GM23338 (cell line): ENCODE results near the gene FLYWCH1. TPM values are rescaled to one million over a fixed set of nuclear protein-coding genes. Genes with fewer than 3 reads are reported as not detected.

Source experiments
- ATAC-seq: fragments of 200-7000 bp; cut with Tn5 transposase; 3 replicates; pipeline ENCODE4 v1.9.1; 2020
- DNase-seq: peaks from one replicate; pipeline ENCODE4 v3.0.0-alpha.2; 2015; ENCODE audit warnings: low spot score
- H2AFZ ChIP-seq: fragments of 200-600 bp; sonication (generic); 2 replicates; pipeline ENCODE4 v1.8.0; 2016; ENCODE audit warnings: antibody characterized with exemption, mild to moderate bottlenecking, moderate library complexity
- H3F3A ChIP-seq: fragments of 200-600 bp; sonication (generic); replicated peaks from 2 replicates; pipeline ENCODE4 v1.8.0; 2017; ENCODE audit warnings: antibody characterized with exemption, mixed run types, low read depth
- H3K27ac ChIP-seq: fragments of 200-600 bp; sonication (generic); 2 replicates; pipeline ENCODE4 v1.6.1; 2016; ENCODE audit warnings: low read depth
- H3K27me3 ChIP-seq: fragments of 200-600 bp; sonication (generic); 2 replicates; pipeline ENCODE4 v1.8.0; 2016; ENCODE audit warnings: mild to moderate bottlenecking, mixed run types, moderate library complexity; ENCODE audit not compliant: insufficient read depth
- H3K36me3 ChIP-seq: fragments of 200-600 bp; sonication (generic); 2 replicates; pipeline ENCODE4 v1.8.0; 2016; ENCODE audit warnings: mild to moderate bottlenecking; ENCODE audit not compliant: insufficient read depth
- H3K4me1 ChIP-seq: fragments of 200-600 bp; sonication (generic); 2 replicates; pipeline ENCODE4 v1.8.0; 2016; ENCODE audit warnings: mild to moderate bottlenecking, moderate library complexity; ENCODE audit not compliant: insufficient read depth
- H3K4me2 ChIP-seq: fragments of 200-600 bp; sonication (generic); 2 replicates; pipeline ENCODE4 v1.7.1; 2017; ENCODE audit warnings: mixed run types
- H3K4me3 ChIP-seq: fragments of 200-600 bp; sonication (generic); 2 replicates; pipeline ENCODE4 v1.6.1; 2016; ENCODE audit warnings: mixed run types
- H3K79me2 ChIP-seq: fragments of 200-600 bp; sonication (generic); replicated peaks from 2 replicates; pipeline ENCODE4 v1.8.0; 2017; ENCODE audit warnings: mild to moderate bottlenecking; ENCODE audit not compliant: insufficient read depth
- H3K9me2 ChIP-seq: fragments of 200-600 bp; sonication (generic); 2 replicates; pipeline ENCODE4 v1.8.0; 2017; ENCODE audit not compliant: insufficient read depth
- H4K20me1 ChIP-seq: fragments of 200-600 bp; sonication (generic); replicated peaks from 2 replicates; pipeline ENCODE4 v1.8.0; 2017; ENCODE audit warnings: mild to moderate bottlenecking; ENCODE audit not compliant: insufficient read depth
- H3K27ac Mint-ChIP-seq: 2 replicates; pipeline ENCODE4 v1.8.0; 2020; ENCODE audit warnings: inconsistent platforms, mild to moderate bottlenecking, moderate library complexity, mixed read lengths
- H3K27me3 Mint-ChIP-seq: 3 replicates; pipeline ENCODE4 v1.8.0; 2022; ENCODE audit warnings: low read depth, mild to moderate bottlenecking, moderate library complexity, mixed read lengths, inconsistent platforms; ENCODE audit not compliant: insufficient read depth, poor library complexity
- H3K36me3 Mint-ChIP-seq: 3 replicates; pipeline ENCODE4 v1.8.0; 2021; ENCODE audit warnings: low read depth, mild to moderate bottlenecking, inconsistent platforms, moderate library complexity, mixed read lengths
- H3K4me1 Mint-ChIP-seq: 3 replicates; pipeline ENCODE4 v1.8.0; 2020; ENCODE audit warnings: mild to moderate bottlenecking, inconsistent platforms, mixed read lengths
- H3K4me3 Mint-ChIP-seq: 3 replicates; pipeline ENCODE4 v1.8.0; 2021; ENCODE audit warnings: moderate library complexity, mild to moderate bottlenecking, inconsistent platforms, mixed read lengths
- H3K9me3 Mint-ChIP-seq: 3 replicates; pipeline ENCODE4 v1.8.0; 2020; ENCODE audit warnings: moderate library complexity, mild to moderate bottlenecking, inconsistent platforms, mixed read lengths
- CREB1 ChIP-seq: fragments of 250-450 bp; sonication (Bioruptor Pico); IDR thresholded peaks from 2 replicates; pipeline ENCODE4 v1.5.0; 2020; ENCODE audit warnings: low read depth, mild to moderate bottlenecking, moderate library complexity
- EZH2 ChIP-seq: fragments of 200-600 bp; sonication (generic); IDR thresholded peaks from one replicate; pipeline ENCODE4 v1.8.0; 2017; ENCODE audit warnings: antibody characterized with exemption, mild to moderate bottlenecking, low read depth; ENCODE audit not compliant: unreplicated experiment
- EZH2phosphoT487 ChIP-seq: fragments of 200-600 bp; sonication (generic); IDR thresholded peaks from one replicate; pipeline ENCODE4 v1.8.1; 2018; ENCODE audit warnings: antibody characterized with exemption; ENCODE audit not compliant: unreplicated experiment
- JUNB ChIP-seq: IDR thresholded peaks from one replicate; pipeline ENCODE4 v1.6.1; 2016; ENCODE audit warnings: antibody characterized with exemption; ENCODE audit not compliant: unreplicated experiment
- NANOG ChIP-seq: IDR thresholded peaks from 2 replicates; pipeline ENCODE4 v1.6.1; 2016; ENCODE audit warnings: antibody characterized with exemption, borderline replicate concordance
- POLR2AphosphoS5 ChIP-seq: IDR thresholded peaks from 2 replicates; pipeline ENCODE4 v1.6.1; 2016; ENCODE audit warnings: antibody characterized with exemption, low read depth
- STAT1 ChIP-seq: IDR thresholded peaks from one replicate; pipeline ENCODE4 v1.6.1; 2016; ENCODE audit warnings: antibody characterized with exemption; ENCODE audit not compliant: unreplicated experiment
- ZNF114 ChIP-seq: fragments of 250-450 bp; sonication (Bioruptor Pico); IDR thresholded peaks from 2 replicates; pipeline ENCODE4 v1.5.0; 2020; ENCODE audit warnings: mild to moderate bottlenecking, moderate library complexity
- ZNF331 ChIP-seq: fragments of 250-450 bp; sonication (Bioruptor Pico); IDR thresholded peaks from 2 replicates; pipeline ENCODE4 v1.5.0; 2020; ENCODE audit warnings: low read depth, mild to moderate bottlenecking, moderate library complexity
- polyA plus RNA-seq: library from polyadenylated mRNA; unstranded; fragments of >200 nt; fragmentation: Nextera tagmentation; extraction: Ambion mirVana; gene quantifications from 2 replicates; pipeline ENCODE4 v1.2.1, GENCODE V29; 2016
- total RNA-seq: library from RNA; depleted of rRNA; stranded (reverse); fragments of >200 nt; shearing (Covaris generic); gene quantifications from 2 replicates; pipeline ENCODE4 v1.2.3, GENCODE V29; 2014
- TF ChIP-seq, protein P1 (sequence below), 2 experiments: fragments of 200-600 bp in 1 of 2; sonication (generic) in 1 of 2; conservative IDR thresholded peaks; 2 replicates each; pipeline versions ENCODE4 v1.5.1 to v1.6.1; 2016 to 2017; ENCODE audit warnings: antibody characterized with exemption in 2 of 2, low read depth in 2 of 2, mild to moderate bottlenecking in 2 of 2, moderate library complexity in 1 of 2
- TF ChIP-seq, protein P2 (sequence below): IDR thresholded peaks from 2 replicates; pipeline ENCODE4 v1.6.1; 2016; ENCODE audit warnings: antibody characterized with exemption
- TF ChIP-seq, protein P3 (sequence below): fragments of 250-450 bp; sonication (Bioruptor Pico); IDR thresholded peaks from 2 replicates; pipeline ENCODE4 v1.5.0; 2020; ENCODE audit warnings: mild to moderate bottlenecking, moderate library complexity
- TF ChIP-seq, protein P4 (sequence below): IDR thresholded peaks from one replicate; pipeline ENCODE4 v1.6.1; 2018; ENCODE audit warnings: antibody characterized with exemption; ENCODE audit not compliant: unreplicated experiment

The FLYWCH1 gene
- total and polyA plus RNA-seq, 2 experiments from 2014 or later: 6.0 to 29.3 TPM

DNA sequence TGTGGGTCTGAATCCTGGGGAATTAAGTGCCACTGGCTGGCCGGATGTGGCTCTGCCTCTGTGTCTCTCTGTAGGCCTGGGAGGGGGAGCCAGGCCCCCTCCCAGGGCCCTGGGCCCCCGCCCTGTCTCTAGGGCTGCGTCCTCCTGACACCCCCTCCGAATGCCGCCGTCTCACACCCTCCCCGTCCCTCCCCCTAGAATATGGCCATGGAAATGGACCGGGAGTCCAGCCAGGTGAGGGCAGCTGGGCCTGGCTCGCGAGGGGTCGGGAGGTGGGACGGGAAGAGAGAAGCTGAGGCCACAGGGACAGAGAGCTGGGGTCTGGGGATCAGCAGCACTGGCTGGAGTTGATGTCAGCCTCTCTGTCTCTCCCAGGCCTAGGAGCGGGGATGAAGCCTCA, 84.6 kb downstream of the FLYWCH1 start:
- H3K4me1 Mint-ChIP-seq: peaks cover 13% of the 10 kb centered on the region; the same call in 2 of the 3 replicates
- ATAC-seq: no peak
- no peaks in the 10 kb centered on the region for H3K36me3 Mint-ChIP-seq
- no peak overlapping the region for H3K4me2 ChIP-seq
- no peaks in the 10 kb centered on the region for H4K20me1 ChIP-seq
- H3F3A ChIP-seq: no peaks in the 10 kb centered on the region
- peaks cover 7% of the 10 kb centered on the region for H3K27me3 Mint-ChIP-seq
- no peaks in the 10 kb centered on the region for H3K79me2 ChIP-seq
- H3K4me3 Mint-ChIP-seq: no peak overlapping the region
- no peaks in the 10 kb centered on the region for H3K9me3 Mint-ChIP-seq
- H3K27me3 ChIP-seq: no peaks in the 10 kb centered on the region
- no peak for TF ChIP-seq EZH2
- TF ChIP-seq, protein P1, sequence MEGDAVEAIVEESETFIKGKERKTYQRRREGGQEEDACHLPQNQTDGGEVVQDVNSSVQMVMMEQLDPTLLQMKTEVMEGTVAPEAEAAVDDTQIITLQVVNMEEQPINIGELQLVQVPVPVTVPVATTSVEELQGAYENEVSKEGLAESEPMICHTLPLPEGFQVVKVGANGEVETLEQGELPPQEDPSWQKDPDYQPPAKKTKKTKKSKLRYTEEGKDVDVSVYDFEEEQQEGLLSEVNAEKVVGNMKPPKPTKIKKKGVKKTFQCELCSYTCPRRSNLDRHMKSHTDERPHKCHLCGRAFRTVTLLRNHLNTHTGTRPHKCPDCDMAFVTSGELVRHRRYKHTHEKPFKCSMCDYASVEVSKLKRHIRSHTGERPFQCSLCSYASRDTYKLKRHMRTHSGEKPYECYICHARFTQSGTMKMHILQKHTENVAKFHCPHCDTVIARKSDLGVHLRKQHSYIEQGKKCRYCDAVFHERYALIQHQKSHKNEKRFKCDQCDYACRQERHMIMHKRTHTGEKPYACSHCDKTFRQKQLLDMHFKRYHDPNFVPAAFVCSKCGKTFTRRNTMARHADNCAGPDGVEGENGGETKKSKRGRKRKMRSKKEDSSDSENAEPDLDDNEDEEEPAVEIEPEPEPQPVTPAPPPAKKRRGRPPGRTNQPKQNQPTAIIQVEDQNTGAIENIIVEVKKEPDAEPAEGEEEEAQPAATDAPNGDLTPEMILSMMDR (conservative IDR thresholded peaks at IDR 0.05; ENCODE audit: low read depth in 2 of 2): no peak
- no peak for TF ChIP-seq CREB1 (CRISPR knock-in tag)
- TF ChIP-seq ZNF331 (CRISPR knock-in tag): no peak
- TF ChIP-seq, protein P2, sequence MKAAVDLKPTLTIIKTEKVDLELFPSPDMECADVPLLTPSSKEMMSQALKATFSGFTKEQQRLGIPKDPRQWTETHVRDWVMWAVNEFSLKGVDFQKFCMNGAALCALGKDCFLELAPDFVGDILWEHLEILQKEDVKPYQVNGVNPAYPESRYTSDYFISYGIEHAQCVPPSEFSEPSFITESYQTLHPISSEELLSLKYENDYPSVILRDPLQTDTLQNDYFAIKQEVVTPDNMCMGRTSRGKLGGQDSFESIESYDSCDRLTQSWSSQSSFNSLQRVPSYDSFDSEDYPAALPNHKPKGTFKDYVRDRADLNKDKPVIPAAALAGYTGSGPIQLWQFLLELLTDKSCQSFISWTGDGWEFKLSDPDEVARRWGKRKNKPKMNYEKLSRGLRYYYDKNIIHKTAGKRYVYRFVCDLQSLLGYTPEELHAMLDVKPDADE: no peak
- TF ChIP-seq EZH2phosphoT487: no peak
- no peak for TF ChIP-seq ZNF114
- TF ChIP-seq, protein P3, sequence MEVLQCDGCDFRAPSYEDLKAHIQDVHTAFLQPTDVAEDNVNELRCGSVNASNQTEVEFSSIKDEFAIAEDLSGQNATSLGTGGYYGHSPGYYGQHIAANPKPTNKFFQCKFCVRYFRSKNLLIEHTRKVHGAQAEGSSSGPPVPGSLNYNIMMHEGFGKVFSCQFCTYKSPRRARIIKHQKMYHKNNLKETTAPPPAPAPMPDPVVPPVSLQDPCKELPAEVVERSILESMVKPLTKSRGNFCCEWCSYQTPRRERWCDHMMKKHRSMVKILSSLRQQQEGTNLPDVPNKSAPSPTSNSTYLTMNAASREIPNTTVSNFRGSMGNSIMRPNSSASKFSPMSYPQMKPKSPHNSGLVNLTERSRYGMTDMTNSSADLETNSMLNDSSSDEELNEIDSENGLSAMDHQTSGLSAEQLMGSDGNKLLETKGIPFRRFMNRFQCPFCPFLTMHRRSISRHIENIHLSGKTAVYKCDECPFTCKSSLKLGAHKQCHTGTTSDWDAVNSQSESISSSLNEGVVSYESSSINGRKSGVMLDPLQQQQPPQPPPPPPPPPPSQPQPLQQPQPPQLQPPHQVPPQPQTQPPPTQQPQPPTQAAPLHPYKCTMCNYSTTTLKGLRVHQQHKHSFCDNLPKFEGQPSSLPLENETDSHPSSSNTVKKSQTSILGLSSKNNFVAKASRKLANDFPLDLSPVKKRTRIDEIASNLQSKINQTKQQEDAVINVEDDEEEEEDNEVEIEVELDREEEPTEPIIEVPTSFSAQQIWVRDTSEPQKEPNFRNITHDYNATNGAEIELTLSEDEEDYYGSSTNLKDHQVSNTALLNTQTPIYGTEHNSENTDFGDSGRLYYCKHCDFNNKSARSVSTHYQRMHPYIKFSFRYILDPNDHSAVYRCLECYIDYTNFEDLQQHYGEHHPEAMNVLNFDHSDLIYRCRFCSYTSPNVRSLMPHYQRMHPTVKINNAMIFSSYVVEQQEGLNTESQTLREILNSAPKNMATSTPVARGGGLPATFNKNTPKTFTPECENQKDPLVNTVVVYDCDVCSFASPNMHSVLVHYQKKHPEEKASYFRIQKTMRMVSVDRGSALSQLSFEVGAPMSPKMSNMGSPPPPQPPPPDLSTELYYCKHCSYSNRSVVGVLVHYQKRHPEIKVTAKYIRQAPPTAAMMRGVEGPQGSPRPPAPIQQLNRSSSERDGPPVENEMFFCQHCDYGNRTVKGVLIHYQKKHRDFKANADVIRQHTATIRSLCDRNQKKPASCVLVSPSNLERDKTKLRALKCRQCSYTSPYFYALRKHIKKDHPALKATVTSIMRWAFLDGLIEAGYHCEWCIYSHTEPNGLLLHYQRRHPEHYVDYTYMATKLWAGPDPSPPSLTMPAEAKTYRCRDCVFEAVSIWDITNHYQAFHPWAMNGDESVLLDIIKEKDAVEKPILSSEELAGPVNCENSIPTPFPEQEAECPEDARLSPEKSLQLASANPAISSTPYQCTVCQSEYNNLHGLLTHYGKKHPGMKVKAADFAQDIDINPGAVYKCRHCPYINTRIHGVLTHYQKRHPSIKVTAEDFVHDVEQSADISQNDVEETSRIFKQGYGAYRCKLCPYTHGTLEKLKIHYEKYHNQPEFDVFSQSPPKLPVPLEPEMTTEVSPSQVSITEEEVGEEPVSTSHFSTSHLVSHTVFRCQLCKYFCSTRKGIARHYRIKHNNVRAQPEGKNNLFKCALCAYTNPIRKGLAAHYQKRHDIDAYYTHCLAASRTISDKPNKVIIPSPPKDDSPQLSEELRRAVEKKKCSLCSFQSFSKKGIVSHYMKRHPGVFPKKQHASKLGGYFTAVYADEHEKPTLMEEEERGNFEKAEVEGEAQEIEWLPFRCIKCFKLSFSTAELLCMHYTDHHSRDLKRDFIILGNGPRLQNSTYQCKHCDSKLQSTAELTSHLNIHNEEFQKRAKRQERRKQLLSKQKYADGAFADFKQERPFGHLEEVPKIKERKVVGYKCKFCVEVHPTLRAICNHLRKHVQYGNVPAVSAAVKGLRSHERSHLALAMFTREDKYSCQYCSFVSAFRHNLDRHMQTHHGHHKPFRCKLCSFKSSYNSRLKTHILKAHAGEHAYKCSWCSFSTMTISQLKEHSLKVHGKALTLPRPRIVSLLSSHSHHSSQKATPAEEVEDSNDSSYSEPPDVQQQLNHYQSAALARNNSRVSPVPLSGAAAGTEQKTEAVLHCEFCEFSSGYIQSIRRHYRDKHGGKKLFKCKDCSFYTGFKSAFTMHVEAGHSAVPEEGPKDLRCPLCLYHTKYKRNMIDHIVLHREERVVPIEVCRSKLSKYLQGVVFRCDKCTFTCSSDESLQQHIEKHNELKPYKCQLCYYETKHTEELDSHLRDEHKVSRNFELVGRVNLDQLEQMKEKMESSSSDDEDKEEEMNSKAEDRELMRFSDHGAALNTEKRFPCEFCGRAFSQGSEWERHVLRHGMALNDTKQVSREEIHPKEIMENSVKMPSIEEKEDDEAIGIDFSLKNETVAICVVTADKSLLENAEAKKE (CRISPR knock-in tag): no peak
- TF ChIP-seq STAT1: no peak
- no peak for TF ChIP-seq JUNB
- TF ChIP-seq POLR2AphosphoS5: no peak
- TF ChIP-seq NANOG: no peak
- TF ChIP-seq, protein P4, sequence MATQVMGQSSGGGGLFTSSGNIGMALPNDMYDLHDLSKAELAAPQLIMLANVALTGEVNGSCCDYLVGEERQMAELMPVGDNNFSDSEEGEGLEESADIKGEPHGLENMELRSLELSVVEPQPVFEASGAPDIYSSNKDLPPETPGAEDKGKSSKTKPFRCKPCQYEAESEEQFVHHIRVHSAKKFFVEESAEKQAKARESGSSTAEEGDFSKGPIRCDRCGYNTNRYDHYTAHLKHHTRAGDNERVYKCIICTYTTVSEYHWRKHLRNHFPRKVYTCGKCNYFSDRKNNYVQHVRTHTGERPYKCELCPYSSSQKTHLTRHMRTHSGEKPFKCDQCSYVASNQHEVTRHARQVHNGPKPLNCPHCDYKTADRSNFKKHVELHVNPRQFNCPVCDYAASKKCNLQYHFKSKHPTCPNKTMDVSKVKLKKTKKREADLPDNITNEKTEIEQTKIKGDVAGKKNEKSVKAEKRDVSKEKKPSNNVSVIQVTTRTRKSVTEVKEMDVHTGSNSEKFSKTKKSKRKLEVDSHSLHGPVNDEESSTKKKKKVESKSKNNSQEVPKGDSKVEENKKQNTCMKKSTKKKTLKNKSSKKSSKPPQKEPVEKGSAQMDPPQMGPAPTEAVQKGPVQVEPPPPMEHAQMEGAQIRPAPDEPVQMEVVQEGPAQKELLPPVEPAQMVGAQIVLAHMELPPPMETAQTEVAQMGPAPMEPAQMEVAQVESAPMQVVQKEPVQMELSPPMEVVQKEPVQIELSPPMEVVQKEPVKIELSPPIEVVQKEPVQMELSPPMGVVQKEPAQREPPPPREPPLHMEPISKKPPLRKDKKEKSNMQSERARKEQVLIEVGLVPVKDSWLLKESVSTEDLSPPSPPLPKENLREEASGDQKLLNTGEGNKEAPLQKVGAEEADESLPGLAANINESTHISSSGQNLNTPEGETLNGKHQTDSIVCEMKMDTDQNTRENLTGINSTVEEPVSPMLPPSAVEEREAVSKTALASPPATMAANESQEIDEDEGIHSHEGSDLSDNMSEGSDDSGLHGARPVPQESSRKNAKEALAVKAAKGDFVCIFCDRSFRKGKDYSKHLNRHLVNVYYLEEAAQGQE: no peak
- no peak overlapping the region for H3K4me3 ChIP-seq
- H3K27ac ChIP-seq: no peak overlapping the region
- no peak overlapping the region for H3K27ac Mint-ChIP-seq
- H2AFZ ChIP-seq: no peak overlapping the region
- DNase-seq: no peak
- H3K36me3 ChIP-seq: no peaks in the 10 kb centered on the region
- peaks cover 13% of the 10 kb centered on the region; the same call in 1 of the 2 replicates for H3K4me1 ChIP-seq
- H3K9me2 ChIP-seq: no peaks in the 10 kb centered on the region
